HG03095 (cell line): ENCODE measurements around the gene ITGB2.
"Not testable (repeated sequence)": the region's sequence is repeated elsewhere in the genome, so short reads cannot be mapped to it uniquely, and the experiment has no call there.

Experiments
- ATAC-seq: cut with Tn5 transposase; IDR thresholded peaks from one replicate; pipeline ENCODE4 v1.9.1; 2021; ENCODE audit warnings: moderate library complexity; ENCODE audit not compliant: unreplicated experiment

The ITGB2 gene

GRCh38 chr21:44927587-44928461 is 7.1 kb upstream of the ITGB2 start:
- ATAC-seq: no peak

- no peak for ATAC-seq
Measured at GRCh38 chr21:44927259-44927586, 6.5 kb upstream of the ITGB2 start.

DNA sequence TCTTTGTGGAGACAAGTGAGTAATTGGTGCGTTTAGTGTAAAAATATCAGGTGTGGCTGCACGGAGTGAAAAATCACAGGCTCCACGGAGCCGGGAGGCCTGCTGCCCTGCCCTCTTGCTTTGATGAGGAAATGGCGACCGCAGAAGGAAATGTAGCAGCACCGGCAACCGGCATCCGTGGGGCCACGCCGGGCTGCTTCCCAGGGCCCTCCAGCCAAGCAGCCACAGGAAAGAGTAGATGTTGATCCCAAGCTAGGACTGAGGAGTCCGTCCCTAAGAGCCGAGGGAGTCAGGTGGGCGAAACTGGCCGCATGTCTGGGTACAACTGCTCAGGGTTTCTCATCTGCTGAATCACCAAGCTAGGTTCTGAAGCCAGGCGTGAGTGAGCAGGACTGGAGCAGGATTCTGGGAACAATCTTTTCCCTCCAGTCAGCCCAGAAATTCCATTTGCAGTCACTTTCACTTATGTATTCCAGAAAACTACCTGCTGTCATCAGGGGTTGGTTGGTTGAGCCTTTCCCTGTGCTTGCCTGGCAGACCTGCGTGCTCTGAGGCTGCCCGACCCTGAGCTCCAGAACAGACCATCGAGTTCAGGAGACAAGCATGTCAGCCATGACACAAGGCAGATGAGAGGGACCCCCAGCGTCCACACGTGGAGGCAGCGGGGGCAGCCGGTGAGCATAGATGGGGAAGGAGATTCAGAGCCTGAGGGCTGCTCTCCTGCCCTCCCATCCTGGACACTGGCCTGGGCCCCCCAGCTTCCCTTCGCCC is 5.8 kb upstream of the ITGB2 start:
- ATAC-seq: no peak

DNA sequence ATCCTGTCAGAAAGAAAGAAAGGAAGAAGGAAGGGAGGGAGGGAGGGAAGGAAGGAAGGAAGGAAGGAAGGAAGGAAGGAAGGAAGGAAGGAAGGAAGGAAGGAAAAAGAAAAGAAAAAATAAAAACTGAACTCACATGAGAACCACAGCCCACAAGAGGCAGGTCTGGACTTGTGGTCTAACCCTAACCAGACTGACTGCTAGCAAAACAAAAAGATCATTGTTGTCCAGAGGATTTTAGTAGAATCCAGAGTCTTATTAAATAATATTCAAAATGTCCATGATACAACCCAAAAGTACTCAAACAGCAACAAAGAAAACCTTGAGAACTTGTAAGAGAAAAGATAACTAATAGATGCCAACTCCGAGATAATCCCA is 4.7 kb upstream of the ITGB2 start:
- ATAC-seq: no peak

DNA sequence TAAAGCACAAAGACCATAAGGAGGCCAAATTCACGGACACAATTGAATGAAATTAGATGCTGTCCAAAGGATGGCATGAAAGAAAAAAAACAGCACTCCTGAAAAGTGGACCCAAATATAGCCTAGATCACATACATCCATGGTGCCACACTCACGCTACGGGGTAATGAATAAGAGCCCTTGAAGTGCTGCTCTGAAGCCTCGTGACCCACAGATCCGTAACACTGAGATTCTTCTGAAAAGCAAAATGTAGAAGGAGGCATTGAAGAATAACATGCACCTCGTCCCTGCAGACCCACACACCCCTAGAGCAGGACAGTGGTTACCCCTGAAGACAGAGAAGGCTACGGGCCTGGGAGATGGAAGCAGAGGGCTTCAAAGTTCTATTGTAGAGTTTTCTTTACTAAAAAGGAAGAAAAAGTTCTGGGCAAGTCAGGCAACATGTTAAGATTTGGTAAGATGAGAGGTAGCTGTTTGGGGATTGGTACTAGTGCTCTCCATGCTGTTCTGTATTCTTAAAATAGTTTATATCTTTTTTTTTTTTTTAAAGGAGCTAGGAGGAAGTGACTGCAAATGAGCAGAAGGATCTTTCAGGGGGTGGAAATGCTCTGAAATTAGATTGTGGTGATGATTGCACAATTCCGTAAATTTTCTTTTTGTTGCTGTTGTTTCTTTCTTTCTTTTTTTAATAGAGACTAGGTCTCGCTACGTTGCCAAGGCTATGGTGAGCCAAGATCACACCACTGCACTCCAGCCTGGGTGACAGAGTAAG is 4.1 kb upstream of the ITGB2 start:
- ATAC-seq: no peak

DNA sequence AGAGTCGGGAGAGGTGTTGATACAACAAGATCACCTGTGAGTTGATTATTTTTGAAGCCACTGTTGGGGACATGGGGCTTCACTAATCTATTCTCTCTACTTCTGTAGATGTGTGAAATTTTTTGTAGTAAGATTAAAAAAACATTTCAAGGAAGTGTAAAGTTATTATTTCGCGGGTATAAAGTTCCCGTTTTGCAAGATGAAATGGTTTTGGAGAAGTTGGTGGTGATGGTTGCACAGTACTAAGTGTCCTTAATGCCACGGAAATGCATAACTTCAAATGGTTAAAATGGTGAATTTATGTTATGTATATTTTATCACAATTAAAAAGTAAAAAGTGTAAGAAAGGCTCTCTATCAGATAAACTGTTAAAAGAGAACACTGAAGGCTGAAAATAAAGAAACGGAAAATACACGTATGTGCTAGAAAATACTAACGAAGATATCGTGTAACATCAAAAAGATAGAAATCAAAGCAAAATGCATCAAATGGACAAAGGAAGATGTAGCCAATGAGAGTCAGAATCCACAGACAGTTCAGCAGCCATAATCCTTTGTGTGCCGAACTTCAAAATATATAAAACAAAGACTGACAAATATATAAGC is 2.9 kb upstream of the ITGB2 start:
- ATAC-seq: no peak

DNA sequence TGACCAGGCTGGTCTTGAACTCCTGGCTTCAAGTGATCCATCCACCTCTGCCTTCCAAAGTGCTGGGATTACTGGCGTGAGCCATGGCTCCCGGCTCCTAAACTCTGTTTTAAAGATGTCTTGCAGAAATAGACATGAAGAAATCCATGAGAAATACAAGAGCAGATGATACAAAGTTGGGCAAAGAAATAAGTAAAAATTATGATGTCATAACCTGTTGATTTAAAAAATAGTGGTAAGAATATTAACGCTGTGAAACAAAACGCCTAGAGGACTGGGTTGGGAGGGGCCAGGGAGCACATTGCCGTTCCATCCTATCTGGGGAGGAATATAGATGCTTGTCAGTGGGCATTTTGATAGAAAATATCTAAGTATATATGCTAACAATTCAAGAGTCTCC is 1.2 kb upstream of the ITGB2 start:
- no peak for ATAC-seq

DNA sequence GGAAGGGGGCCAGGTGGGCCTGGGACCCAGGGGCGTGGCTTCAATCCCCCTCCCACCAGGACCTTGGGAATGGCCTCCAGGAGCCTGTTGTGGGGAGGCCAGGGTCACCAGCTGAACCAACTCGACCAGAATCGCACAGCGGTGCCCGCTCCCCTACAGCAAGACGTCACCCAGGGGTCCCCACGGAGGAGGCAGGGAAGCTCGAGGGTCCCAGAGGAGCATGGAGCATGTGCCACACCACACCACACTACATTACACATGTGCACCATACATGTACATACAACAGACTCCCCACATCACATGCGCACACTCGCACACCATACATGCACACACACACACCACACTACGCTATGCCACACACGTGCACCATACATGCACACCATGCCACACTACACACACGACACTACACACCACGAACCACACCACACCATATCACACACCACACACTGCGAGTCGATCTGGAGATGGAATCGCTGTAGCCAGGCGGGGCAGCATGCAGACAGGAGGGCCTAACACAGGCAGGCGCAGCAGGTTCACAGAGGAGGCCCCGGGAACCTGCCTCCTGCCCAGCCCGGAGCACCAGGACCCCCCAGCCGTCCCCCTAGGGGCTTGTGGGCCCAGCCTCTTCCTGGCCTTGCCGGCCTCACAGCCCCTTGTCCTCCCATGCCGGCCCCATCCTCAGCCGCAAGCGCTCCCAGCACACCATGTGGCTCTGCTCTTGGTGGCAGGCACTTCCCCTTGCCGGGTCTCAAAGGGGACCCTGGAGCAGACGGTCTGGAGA is 596 bp downstream of the ITGB2 start:
- no peak for ATAC-seq

DNA sequence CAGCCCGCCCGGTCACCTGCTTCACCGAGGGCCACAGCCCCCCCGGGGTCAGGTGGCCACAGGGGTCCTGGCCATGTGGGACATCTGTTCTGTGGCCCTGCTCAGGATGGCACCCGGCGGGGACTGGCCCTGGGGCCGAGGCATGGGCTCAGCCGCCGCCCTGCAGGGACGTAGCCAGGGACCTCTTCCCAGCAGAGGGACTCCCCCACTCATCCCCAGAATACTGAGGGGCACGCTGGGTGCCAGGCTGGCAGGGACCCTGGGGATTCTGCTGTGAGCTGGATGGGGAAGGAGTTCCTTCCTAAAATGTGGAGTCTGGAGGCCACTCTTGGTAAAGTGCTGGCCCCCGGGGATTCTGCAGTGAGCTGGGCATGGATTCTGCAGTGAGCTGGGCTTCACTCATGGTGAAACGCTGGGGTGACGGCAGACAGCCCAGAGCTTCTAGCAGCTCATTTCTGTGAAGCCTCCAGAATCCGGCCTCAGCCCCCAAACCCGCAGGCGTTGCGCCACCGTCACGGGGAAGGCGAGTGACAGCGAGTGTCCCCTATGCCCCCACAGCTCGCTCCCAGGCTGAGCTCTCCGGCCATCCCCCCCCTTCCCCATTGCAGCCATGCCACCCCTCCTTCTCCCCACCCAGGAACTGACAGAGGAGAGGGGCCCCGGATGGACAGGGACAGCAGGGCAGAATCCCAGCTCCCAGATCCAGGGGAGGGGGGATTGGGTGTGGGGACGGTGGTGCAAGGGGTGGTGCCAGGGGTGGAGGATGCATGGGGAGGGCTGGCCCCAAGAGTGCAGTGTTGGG is 1.4 kb downstream of the ITGB2 start:
- ATAC-seq: no peak

GRCh38 chr21:44918581-44919033 is 2.1 kb downstream of the ITGB2 start:
- no peak for ATAC-seq

GRCh38 chr21:44918107-44918470 is 2.6 kb downstream of the ITGB2 start:
- ATAC-seq: no peak

GRCh38 chr21:44917446-44918106 is 3.1 kb downstream of the ITGB2 start:
- ATAC-seq: no peak

DNA sequence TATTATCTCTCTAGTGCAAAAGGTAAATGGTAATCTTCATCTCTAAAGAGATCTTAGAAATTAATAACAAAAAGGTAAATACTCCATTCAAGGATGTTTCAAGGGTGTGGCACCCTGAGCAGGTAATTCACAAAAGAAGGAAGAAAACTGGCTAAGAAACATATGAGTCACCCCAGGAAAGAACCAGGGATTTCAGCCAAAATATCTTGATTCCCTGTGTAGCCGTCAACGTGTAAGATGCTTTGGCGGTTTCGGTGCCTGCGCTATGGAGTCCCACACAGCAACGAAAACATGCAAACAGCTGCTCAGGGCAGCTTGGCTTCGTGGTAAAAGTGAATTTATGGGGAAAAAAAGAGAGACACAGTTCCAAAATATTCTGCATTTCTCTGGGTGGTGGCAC is 3.7 kb downstream of the ITGB2 start:
- no peak for ATAC-seq

DNA sequence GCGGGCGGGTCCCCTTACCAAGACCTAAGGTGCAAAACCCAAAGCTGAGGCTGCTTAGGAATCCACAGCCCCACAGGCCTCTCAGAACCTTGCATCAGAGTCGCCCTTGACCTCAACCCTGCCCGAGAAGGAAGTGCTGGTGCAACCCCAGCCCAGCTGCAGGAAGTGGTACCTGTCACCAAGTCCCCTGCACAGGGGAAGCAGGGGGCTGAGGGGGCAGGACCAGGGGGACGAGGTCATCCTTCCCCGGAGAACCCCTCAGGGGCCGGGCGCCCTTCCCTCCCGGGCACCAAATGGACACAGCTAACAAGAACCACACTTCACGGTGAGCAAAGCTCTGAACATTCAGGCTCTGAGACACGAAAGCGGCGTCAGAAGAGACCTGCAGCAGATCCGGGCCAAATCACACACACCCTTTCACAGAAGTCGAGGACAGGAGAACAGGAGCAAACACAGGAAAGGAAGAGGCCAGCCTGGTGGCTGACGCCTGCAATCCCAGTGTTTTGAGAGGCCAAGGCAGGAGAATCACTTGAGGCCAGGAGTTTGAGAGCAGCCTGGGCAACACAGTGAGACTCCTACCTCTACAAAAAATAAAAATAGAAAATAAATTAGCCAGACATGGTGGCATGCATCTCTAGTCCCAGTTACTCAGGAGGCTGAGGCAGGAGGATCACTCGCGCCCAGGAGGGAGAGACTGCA is 6.4 kb downstream of the ITGB2 start:
- ATAC-seq: peak; percentile 51

DNA sequence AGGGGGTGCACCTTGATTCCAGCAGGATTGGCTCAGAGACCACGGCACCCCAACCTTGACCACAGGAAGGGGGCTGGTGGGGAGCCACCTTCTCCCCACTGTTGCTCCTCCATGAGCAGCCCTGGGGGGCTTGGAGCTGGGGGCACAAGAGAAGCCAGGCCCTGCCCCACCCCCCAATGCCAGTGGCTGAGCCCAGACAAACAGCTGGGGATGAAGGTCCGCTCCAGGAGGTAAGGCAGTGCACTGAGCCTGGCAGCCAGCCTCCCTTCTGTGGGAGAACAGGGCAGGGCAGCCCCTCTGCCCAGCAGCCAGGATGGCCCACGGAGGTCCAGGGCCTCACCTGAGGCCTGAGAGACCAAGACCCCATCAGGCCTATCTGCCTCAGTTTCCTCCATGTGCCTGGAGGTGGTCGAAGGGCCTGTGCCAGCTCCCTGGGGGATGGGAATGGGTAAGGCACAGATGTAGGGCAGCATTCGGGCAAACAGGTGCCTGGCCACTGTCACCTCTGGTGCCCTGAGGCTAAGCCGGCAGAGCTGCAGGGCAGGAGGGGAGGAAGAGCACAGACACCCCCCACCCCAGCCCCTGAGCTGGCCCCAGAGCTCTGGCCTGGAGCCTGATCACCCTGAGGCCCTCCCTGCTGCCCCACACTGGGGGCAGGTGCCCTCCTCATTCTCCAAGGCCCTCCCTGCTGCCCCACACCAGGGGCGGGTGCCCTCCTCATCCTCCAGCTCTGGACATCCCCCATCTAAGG is 7.1 kb downstream of the ITGB2 start:
- no peak for ATAC-seq

GRCh38 chr21:44912506-44913412 is 7.9 kb downstream of the ITGB2 start:
- not testable (repeated sequence) for ATAC-seq

DNA sequence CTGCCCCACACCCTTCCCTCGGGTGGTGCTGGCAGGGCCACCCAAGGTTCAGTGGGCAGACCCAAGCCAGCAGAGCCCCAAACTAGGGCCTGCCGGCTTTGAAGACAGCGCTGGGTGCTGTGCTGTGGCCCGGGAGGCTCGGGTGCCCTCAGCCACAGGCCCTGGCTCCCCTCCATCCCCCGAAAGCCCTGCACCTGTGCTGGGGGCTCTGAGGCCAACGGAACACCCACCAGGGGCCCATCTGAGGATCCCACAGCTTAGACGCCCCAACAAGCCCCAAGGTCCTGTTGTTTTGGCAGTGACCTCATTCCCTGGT is 8.6 kb downstream of the ITGB2 start:
- no peak for ATAC-seq
